Activated T-cell treated with anti-CD3 and anti-CD28 coated beads, Interleukin-2, amount 50 U/mL, for 1 hour (primary cell): ENCODE measurements around the gene CADM2.

Experiments
- DNase-seq: peaks from one replicate; pipeline ENCODE4 v3.0.0-alpha.2; 2020

The CADM2 gene

DNA sequence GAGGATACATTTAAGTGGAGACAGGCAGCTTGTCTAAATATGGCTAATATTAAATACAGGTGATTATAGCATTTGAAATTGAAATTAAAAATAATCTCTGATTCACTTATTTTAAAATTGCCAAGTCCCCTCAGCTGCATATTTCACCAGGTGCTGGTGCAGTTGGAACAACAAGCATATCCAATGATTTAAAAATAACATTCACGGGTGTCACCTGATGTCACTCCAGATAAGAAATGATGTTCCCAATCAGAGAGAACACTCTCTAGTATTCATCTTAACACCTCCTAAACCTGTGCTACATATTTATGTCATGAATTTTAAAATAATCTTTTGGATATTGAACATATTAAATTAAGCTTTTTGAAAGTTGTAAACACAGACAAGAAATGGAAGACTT, 249.9 kb downstream of the CADM2 start:
- DNase-seq: no peak

DNA sequence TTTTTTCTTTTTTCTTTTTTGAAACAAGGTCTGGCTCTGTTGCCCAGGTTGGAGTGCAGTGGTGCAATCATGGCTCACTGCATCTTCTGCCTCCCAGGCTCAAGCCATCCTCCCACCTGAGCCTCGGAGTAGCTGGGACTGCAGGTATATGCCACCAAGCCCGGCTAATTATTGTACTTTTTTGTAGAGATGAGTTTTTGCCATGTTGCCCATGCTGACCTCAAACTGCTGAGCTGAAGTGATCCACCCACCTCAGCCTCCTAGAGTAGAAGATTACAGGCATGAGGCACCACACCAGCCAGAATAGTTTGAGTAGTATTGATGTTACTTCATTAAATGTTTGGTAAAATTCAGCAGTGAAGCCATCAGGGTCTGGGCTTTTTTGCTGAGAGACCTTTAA, 251.8 kb downstream of the CADM2 start:
- DNase-seq: no peak

DNA sequence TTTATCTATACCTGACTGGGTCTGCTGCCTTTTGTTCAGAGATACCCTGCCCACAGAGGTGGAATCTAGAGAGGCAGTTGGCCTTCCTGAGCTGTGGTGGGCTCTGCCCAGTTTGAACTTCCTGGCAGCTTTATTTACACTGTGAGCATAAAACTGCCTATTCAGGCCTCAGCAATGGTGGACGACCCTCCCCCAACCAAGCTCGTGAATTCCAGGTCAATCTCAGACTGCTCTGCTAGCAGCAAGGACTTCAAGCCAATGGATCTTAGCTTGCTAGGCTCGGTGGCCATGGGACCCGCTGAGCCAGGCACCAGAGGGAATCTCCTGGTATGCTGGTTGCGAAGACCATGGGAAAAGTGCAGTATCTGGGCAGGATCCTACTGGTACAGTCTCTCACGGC, 270.2 kb downstream of the CADM2 start:
- DNase-seq: no peak

DNA sequence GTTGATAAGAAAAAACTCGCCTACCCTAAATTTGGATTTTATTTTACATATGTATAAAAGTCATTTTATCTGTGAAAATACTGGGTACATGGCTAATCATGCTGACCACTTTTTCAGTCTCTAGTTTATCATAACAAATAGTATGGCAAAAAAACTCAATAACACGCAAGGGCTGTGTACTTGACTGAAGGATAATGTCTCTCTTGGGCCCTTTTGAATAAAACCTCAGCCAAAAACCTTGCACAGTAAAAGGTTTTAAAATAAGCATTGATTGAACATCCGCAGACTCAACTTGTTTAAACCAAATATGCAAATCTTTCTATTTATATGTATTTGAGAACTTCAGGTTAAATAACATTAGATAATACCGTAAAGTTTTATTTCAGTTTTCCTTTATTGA, 285.3 kb downstream of the CADM2 start:
- no peak for DNase-seq

DNA sequence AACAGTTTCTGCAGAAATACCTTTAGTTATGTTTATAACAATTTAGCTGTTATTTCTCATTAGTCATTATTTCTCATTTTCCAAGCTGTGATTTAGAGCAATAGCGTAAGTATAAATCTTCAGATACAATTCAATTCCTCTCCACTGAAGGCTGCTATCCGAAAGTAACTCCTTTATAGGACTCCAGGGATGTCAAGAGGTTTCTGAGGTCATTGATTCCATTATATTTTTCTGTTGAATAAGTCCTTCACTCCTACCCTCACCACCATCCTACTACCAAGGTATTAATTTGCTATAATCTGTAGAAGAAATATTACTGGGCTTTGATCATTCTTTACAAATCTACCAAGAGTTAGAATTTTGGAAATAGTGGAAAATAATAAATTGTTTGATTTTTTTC, 285.7 kb downstream of the CADM2 start:
- DNase-seq: no peak

DNA sequence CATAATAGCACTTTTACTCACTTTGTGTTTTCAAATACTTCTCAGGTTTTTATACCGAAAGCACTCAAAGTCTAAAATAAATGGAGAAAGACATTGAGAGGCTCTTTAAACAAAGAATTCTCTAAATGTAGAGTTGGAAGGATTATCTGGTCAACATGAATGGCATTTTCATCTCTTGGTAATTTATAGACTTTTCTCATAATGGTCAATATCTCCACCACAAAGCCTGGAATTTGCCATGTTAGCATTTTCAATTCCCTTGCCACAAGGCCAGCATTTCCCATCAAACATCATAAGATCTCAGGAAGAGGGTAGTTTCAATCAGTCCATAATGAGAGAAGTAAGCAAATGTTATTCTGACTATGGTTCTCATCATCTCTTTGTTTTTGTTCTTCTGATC, 293.0 kb downstream of the CADM2 start:
- no peak for DNase-seq

DNA sequence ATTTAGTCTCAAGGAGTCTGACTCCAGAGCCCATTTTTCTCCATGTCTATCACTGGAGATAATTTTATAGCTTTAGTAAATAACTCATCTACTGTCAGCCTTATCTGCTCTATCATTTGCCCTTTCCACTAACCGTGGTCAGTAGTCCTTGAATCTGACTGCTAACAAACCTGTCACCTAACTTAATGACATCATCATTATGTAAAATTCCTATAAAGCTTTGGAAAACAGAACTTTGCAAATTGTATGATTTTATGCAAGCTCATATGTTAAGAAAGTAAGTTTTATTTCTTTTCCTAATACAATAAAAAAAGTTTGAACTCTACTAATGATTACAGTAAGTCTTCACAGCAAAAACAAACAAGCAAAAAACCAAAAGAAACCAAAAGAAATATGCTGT, 293.9 kb downstream of the CADM2 start:
- DNase-seq: no peak

DNA sequence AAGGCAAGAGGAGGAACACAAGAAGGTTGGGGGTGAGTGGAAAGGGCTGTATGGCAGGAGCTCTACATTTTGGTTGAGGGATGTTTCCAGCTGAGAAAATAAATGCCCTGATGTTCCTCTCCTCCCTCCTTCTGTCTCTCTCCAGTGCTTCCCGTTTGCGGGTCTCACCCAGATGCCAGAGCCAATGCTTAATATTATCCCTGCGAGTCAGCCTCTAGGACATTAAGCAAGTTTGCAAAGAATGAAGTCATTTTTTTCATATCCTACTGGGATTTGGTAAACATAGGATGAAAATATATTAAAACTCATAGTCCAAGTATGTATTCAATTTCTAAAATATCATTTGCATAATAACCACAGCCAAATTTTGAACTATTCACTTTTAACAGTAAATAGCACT, 295.9 kb downstream of the CADM2 start:
- DNase-seq: no peak

DNA sequence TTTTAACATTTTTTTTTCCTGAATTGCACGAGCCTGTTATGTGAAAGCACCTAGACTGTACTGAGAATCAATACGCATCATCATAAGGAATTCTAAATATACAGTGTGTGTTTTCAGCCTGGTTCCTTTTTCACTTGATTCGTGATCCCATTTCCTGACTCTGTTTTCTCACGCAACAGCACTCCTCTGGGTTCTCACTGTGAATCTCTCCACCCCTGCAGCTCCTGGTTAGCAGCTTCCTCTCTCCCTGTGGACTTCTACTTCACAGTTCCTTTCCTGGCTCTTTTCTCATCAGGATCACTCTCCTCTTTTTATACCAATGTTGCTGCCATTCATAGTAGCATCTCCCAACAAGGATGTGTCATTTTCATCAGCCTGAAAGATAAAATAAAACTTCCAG, 297.2 kb downstream of the CADM2 start:
- DNase-seq: no peak

DNA sequence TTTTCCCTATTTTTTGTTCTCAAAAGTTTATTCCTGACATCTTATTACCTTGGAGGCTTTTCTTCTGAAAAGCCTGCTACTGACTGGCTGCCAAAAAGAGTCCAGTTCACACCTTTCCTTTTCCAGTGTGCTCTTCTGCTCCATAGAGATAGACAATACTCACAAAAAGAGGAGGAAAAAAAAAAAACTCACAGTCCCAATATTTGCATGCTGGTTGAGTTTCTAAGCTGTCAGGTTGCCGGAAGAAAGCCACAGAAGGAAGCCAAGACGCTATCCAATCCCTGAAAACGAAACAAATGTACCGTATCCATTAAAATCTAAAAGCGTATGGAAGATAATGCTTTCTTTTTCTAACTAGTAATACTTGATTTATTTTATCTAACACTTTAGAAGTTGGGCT, 299.5 kb downstream of the CADM2 start:
- DNase-seq: no peak

DNA sequence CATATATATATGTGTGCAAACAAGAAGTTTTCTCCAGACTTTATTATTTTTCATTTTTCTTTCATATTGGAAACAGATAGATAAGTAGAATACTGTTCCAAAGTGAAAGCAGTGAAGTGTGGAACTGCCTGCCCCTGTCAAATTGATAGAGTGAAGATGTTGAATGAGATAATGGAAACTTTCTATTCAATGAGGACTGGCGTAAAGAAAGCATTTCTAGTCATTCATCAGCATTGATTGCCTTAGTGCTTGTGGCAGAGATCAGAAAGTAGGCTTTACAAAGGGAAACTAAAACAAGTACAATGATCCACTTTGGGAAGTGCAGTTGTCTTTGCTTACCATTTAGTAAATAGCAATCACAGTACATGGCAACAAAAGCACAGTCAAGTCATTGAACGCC, 300.0 kb downstream of the CADM2 start:
- no peak for DNase-seq

DNA sequence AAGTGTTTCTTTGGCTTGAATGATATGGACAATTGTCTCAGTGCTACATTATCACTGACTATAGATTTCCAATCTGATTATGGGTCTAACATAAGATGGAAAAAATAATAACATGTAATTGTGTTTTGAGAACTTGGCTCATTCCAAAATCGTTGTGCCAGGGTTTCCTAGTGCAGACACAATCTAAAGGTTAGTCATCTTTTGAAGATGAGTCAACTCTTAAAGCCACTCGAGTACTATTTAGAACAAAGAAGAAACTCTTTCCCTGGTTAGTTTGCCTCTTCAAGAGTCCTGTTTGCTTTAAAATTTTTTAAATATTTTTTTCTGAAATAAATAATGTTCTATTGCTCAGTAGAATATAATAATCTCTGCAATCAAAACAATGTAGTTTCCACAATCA, 301.0 kb downstream of the CADM2 start:
- no peak for DNase-seq

DNA sequence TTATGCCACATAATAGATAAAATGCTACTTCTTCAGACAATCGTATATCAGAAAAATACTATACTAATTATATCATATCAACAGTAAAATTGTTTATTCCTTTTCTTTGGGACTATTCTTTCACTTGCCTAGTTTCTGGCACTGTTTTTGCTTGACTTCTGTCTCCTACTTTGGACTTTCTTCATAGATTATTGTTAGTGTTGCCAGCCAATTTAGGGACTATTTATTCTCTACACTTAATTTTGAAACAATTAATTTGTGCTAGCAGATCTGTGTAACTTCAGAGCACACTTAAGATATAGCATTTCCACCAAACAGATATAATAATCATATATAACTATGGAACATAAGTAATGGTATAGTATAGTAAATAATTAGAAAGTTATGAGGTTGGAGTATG, 305.6 kb downstream of the CADM2 start:
- DNase-seq: no peak

DNA sequence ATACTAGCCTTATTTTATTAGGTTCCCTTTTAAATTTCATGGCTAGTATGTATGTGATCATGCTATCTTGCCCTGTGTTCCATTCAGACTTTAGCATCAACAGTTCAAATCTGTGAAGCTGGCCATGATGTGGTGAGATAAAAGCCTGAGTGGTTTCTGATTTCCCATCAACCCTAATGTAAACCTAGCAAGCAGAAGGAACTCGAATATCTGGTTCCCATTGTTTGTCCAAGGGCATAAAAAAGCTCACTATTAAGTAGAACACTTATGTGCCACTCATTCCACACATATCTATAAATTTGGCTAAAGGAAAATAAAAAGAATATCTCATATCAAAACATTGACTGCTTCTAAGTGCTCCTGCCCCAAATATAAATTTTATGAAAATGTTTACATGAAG, 311.7 kb downstream of the CADM2 start:
- DNase-seq: no peak

DNA sequence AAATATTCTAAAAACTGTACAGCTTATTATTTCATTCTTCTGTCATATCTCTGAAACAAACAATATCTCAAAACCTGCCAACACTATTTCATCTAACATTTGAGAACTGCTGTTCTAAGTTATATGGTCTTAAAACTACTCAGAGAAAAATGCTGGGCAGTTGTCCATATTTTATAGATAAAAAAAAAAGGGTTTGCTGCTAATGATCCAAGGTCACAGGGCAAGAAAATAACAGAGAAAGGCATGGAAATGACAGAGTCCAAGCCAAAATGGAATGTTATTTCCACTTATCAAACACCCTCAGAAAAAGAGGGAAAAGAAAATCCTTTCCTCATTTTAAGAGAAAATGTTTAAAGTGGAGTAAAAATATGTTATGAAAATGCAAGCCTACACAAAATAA, 313.1 kb downstream of the CADM2 start:
- DNase-seq: no peak

DNA sequence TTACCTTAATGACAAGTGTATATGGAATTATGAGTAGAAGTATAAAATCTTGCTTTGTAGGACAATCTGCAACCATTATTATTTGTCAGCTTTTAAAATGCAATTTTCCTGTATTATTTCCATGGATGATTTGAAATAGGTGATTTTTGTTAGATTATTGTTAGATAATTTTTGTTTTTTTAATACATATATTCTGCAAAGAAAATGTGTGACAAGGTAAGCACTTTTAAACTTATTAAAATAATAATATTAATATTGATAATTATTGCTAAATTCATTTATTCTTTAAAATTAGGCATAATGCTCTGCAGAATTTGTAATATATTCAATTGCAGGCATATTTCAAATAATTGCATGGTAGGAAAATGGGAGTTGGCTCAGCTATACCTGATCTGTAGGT, 329.5 kb downstream of the CADM2 start:
- DNase-seq: no peak

DNA sequence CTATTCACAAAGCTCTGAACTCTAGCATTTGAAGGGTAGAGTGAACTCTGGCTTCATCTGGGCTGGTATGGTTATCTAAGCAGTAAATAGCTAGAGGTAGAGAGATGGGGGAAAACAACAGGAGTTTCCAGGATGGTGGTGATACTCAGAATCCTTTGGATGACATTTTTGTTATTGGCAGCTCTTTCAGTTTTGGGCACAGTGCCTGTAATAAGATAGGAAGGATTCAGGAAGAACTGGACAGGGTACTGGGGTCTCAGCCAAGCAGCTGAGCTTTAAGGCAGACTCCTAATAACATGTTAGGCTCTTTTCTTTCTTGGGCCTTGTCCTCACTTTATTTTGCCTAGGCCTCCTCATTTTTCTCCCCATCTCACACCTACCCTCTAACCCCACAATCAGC, 338.5 kb downstream of the CADM2 start:
- no peak for DNase-seq

DNA sequence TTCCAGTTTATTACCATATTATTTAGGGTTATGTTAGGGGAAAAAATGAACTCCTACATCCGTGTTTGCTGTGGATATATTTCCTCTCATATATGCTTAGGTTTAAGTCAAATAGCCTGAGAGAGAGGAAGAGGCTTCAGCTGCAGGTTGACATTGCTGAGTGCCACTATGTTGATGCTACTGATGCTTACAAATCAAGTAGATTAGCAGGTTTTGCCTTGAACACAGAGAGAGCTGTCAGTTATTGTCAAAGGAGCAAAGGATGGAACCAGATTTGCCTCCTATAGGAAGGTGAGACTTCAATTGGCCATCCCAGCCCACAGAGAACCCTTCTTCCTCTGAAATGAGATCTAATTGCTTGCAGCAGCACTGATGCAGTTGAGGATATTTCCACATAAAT, 339.2 kb downstream of the CADM2 start:
- no peak for DNase-seq

DNA sequence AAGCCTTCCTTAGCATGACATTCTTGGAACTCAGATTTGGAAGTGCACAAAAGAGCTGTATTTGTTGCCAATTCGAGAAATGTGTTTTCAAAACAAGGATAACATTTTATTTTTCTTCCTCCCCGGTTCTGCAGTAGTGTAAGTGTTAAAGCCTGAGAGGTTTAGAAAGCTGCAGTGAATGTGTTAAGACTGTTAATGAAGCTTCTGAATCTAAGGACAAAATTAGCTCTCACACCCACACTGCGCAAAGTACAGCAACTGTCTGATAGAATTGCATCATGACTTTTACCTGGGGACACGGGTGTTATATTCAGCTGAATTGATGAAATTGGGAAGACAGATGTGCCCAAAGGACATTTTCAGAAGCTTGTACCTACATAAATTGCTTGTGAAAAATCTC, 344.4 kb downstream of the CADM2 start:
- no peak for DNase-seq

DNA sequence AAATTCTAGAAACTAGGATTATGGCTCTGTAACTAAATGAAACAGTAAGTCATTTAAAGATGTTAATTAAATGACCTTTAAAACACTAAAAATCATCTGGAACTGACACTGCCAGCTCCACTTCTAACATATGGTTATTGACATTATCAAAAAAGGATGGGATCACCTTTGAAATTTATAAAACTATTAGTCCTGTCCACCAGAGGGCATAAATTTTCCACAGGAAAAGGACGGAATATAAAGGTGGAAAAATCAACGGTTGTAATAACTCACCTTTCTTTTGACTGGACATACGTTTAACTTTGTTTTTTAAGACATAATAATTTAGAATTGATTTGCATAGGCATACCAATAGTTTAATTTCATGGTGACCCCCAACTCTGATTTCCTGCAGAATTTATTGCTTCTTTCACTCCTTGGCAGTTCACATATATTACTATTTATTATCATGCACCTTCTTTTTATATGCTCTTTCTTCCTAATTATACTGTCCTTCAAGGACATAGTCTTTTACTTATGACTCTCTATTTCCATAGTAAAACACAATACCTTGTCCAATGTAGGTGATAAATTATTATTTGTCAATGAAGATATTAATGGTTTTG, 345.7 kb downstream of the CADM2 start:
- no peak for DNase-seq

DNA sequence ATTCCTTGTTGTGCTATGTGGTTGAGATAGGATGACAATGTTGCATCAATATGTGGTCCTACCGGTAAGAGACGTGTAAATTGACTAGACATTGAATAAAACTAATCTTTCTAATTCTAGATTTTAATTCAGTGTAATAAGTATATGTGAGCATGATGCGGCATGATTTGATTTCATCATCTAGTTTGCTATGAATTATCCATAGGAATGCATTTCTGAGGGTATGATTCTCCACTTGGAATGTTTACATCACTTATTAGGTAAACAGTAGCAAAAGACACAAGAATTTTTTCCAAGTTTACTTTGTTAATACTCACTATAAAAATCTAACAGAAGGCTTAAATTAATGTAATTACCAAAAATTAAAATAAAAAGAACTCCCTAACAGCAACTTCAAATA, 353.5 kb downstream of the CADM2 start:
- no peak for DNase-seq

DNA sequence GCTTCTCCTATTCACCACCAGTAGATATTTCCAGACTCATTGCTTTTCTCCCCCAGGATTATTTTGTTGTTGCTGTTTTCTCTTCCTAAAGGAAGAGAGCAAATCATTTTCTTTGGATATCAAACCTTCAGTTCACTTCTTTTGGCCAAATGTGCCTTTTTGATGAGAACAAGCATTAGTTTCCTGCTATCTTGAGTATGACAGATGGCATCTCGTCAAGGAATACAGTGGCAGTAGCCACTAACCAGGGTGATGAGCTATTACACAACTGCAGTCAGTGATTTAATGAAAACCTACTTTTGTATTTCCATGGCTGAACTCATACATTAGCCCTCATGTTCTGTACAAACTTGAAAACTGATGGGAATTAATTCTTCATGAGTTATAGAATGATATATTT, 354.6 kb downstream of the CADM2 start:
- DNase-seq: no peak

DNA sequence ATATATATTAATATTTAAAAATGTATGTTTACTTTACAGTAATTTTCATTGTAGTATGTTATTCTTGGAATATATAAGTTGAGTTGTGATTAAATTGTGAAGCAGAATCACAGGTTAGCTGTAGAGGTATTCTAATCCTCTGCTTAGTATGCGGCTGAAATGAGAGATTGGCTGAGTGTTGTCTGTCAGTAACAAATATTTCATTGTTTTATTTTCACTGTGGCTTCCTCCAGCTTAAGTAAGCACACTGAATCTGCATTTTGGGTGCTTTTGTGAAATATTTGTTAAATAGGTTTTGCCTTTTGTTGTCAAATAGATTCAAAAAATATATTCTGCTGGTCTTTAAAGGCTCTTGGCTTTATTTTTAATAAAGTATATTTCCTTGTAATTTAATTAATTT, 357.5 kb downstream of the CADM2 start:
- DNase-seq: no peak

DNA sequence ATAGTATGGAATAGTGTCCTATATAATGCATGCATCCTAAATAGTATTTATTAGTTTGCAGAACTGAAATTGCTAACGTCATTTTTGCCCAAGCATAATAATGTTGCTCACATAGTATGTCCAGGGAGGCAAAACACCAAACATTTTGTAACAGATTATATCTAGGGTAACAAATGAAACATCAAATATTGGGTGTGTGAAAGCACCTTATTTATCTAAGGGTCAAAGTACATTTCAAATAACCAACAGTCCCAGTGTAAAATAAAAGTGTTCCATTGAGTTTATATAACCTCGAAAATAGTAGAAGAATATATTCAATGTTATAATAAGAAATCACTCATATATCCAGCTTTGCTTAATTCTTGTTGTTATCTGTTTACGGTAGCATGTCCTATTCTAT, 363.1 kb downstream of the CADM2 start:
- DNase-seq: no peak

DNA sequence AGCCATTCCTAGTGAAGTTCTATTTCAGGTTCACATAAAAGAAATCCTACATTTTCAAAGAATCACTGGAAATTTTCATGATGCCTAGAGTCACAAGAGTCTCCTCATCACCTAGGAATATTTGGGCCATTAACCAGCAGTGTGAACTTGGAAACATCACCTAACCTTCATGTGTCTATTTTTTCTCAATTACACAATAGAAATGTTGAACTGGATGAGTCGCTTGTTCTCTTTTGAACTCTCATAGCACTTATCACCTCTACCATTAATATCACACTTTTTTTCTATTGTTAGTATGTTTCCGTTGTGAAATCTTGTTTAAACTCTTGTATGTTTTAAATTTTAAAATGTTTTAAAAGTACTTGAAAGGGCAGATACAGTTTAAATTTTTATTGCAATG, 371.3 kb downstream of the CADM2 start:
- no peak for DNase-seq

DNA sequence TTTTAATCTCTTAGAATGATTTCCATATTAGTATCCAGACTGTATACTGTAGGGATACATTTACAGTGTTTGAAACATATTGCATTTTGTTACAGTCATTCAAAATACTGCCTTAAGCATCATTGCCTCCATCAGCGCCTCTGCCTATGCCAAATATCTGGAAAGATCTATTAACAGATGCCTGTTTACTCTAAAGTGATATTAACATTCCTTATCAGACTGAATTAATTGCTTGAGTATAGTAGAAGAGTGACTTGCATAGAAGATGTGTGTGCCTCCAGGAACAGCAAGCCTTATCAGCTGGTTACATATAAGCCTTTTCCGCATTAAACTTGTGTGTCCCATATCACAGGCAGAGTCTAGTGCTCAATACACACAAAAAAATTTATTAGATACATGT, 379.1 kb downstream of the CADM2 start:
- DNase-seq: no peak
